Common myeloid progenitor, CD34-positive (primary cell): ENCODE data around the gene NKX2-1.

Source experiments
- CTCF ChIA-PET: fragments of 350-600 bp; sonication (Branson Sonifier 250); formaldehyde crosslinking; loops from one replicate; lab custom pipeline; 2021; ENCODE audit warnings: antibody characterized with exemption; lab: Charles Lee
- POLR2A ChIA-PET: fragments of 350-600 bp; sonication (Branson Sonifier 250); formaldehyde crosslinking; loops from one replicate; lab custom pipeline; 2021; ENCODE audit warnings: antibody characterized with exemption; lab: Charles Lee
- DNase-seq, 3 donors: peaks; one replicate each; pipeline versions ENCODE4 v3.0.0 to v3.0.0-alpha.2; 2013
- H3K27ac ChIP-seq, 2 experiments: 1 replicate in 1 of 2; 2 replicates in 1 of 2; pipeline ENCODE4 v1.7.0; 2013; ENCODE audit warnings: inconsistent platforms in 2 of 2, low read length in 2 of 2, mild to moderate bottlenecking in 2 of 2, low read depth in 1 of 2, moderate library complexity in 1 of 2; ENCODE audit not compliant: severe bottlenecking in 2 of 2, insufficient read depth in 1 of 2, poor library complexity in 1 of 2
- H3K27me3 ChIP-seq, 5 experiments: replicated peaks in 2 of 5; 1 replicate in 3 of 5; 2 replicates in 2 of 5; pipeline versions ENCODE4 v1.6.1 to v1.7.0; 2013; ENCODE audit warnings: low read length in 4 of 5, mild to moderate bottlenecking in 2 of 5, moderate library complexity in 2 of 5, inconsistent platforms in 1 of 5; ENCODE audit not compliant: insufficient read depth in 5 of 5, control insufficient read depth in 4 of 5
- H3K36me3 ChIP-seq, 4 experiments: 1 replicate in 2 of 4; 2 replicates in 2 of 4; pipeline versions ENCODE4 v1.6.1 to v1.7.0; 2013; ENCODE audit warnings: low read length in 3 of 4, control low read depth in 1 of 4, mild to moderate bottlenecking in 1 of 4; ENCODE audit not compliant: control insufficient read depth in 4 of 4, insufficient read depth in 4 of 4
- H3K4me1 ChIP-seq, 4 experiments: 1 replicate in 3 of 4; 2 replicates in 1 of 4; pipeline versions ENCODE4 v1.6.1 to v1.7.1; 2013; ENCODE audit warnings: low read length in 3 of 4, mild to moderate bottlenecking in 3 of 4, control low read depth in 1 of 4, inconsistent platforms in 1 of 4, moderate library complexity in 1 of 4; ENCODE audit not compliant: control insufficient read depth in 4 of 4, insufficient read depth in 4 of 4; ENCODE audit errors: control extremely low read depth in 1 of 4
- H3K4me3 ChIP-seq, 7 experiments: 1 replicate in 4 of 7; 2 replicates in 3 of 7; pipeline versions ENCODE4 v1.5.1 to v1.7.0; 2013; ENCODE audit warnings: mild to moderate bottlenecking in 7 of 7, low read length in 6 of 7, moderate library complexity in 6 of 7, inconsistent platforms in 2 of 7, low read depth in 2 of 7, control low read depth in 1 of 7; ENCODE audit not compliant: insufficient read depth in 4 of 7, control insufficient read depth in 1 of 7; ENCODE audit errors: extremely low read depth in 1 of 7
- H3K9me3 ChIP-seq, 5 experiments: 1 replicate in 4 of 5; 2 replicates in 1 of 5; pipeline versions ENCODE4 v1.6.1 to v1.7.1; 2013; ENCODE audit warnings: low read length in 4 of 5, mild to moderate bottlenecking in 2 of 5, inconsistent platforms in 1 of 5, low read depth in 1 of 5, moderate library complexity in 1 of 5; ENCODE audit not compliant: control insufficient read depth in 4 of 5, insufficient read depth in 2 of 5; ENCODE audit errors: control extremely low read depth in 1 of 5
- WGBS: methylation state at CpG from one replicate; pipeline ENCODE4 v1.1.5; 2013; ENCODE audit not compliant: insufficient coverage; 5-methylcytosine and 5-hydroxymethylcytosine counted together

The NKX2-1 gene

DNA sequence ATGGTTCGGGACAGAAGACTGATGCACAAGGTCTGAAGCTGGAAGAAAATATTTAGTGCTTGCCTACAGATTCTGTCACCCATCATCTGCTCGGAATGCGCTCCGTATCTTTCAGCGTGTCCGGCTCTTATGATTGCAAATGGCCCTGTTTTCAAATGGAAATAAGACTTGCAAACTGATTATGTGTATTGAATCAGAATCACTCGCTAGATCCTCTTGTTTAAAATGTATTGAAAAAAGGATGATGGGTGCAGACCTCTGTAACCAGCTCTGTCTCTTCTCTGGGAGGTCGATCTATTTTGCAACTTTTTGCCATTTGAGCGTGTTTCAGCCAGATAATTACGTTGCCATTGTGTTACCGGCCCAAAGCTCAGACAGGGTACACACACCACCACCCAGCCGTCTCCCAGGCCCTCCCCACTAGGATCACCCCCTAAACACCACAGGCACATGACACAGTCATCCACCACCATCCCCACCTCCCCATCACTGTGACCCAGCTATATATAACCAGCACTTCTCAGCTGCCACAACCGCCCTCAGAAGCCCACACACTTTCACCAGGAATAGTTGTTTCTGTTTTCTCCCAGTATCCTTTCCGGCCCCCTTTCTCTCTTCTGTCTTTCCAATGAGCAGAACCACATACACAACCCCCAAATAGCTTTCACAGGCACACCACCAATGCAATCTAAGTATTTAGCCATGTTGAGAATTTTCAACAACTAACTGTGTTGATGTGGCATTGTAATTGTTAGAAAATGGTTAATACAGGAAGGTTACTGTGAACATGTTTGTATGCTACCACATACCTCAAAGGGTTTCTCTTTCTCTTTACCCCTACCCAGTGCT lies 10.7 kb downstream of the NKX2-1 start:
- Histone ChIP-seq H3K9me3 (peaks cover 0 to 2% (median 0%) of the 10 kb centered on the region in 5 experiments), H3K27ac (no peak overlapping the region), H3K4me3 (no peak overlapping the region), H3K36me3 (no peaks in the 10 kb centered on the region), H3K4me1 (peaks cover 0 to 2% (median under 1%) of the 10 kb centered on the region in 4 experiments), H3K27me3 (peaks cover 36 to 97% (median 62%) of the 10 kb centered on the region in 5 experiments)
- ChIA-PET CTCF (interaction anchor here (1.0 to 1.2 kb wide), 2 partner anchors 12 to 13 kb away, joined by 3 to 4 read pairs; no protein-coding TSS in a partner anchor), POLR2A (no interaction called here)
- no peak for DNase-seq
- WGBS, result 8% methylated on average over 11 of the region's 14 CpGs

DNA sequence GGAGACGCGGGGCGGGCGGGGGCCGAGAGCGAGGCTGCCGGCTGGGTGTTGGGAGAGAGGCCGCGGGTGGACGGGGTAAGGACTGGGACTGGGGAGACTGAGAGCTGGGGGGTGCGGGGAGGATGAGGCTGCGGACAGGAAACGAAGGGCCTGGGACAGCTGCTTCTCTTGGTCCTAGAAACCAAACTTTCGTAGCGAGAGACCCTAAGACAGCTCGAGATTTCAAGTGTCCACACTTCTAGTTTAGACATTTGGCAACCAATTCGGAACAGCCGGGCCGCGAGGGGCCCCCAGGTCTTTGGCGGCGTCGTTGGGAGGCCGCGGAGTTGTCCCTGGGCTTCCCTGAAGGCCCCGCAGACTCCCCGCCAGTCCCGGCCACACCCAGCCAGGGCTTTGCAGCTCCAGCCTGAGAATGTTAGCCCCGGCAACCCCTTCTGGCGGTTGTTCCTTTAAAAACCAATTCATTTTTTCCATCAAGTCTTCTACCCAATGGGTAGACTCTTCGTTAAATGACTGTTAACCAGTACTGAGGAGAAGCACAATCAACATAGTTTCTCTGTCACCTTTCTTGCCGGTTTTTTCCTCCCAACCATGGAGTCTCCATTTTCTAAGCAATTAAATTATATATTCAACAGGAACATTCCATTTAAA lies 11.5 kb downstream of the NKX2-1 start:
- no peak for DNase-seq
- peaks cover 0 to 2% (median 0%) of the 10 kb centered on the region in 5 experiments for H3K9me3 ChIP-seq
- H3K4me1 ChIP-seq, result peaks cover 0 to 7% (median under 1%) of the 10 kb centered on the region in 4 experiments
- CTCF ChIA-PET, result interaction anchor here (1.2 kb wide), 1 partner anchor 14 kb away, joined by 4 read pairs; no protein-coding TSS in a partner anchor
- POLR2A ChIA-PET, result no interaction called here
- WGBS, result 7% methylated on average over 20 of the region's 32 CpGs
- no peak overlapping the region for H3K27ac ChIP-seq
- H3K27me3 ChIP-seq, result peaks cover 35 to 97% (median 60%) of the 10 kb centered on the region in 5 experiments
- no peak overlapping the region for H3K4me3 ChIP-seq
- no peaks in the 10 kb centered on the region for H3K36me3 ChIP-seq

DNA sequence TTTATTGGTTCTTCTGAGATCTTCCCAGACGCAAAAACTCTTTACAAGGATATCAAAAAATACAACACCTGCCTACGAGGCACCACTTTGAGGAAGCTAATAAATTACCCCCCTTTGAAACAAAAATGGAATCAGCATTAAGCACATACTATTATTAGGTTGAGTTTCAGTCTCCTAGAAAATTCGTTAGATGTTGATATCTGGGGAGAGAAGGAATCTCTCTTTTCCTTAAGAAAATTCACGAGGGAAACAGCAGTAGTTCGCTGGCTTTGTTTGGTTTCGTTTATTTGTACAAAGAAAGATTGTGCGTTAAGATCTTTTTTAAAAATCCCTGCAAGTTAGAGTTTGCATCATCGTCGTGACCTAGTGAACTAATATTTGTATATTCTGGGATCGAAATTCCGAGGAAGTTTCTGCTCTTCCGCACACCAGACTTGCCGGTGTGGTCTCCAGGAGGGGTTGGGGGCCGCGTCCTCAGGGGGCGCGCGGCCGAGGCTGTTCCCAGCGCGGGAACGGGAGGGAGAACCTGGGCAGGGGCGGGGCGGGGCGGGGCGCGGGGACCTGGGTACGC lies 12.1 kb downstream of the NKX2-1 start:
- H3K4me3 ChIP-seq, result no peak overlapping the region
- H3K9me3 ChIP-seq, result peaks cover 0 to 2% (median 0%) of the 10 kb centered on the region in 5 experiments
- WGBS, result 4% methylated on average over 18 of the region's 28 CpGs
- DNase-seq, result no peak
- H3K27me3 ChIP-seq, result peaks cover 37 to 97% (median 60%) of the 10 kb centered on the region in 5 experiments
- no peak overlapping the region for H3K27ac ChIP-seq
- no peaks in the 10 kb centered on the region for H3K36me3 ChIP-seq
- peaks cover 0 to 7% (median under 1%) of the 10 kb centered on the region in 4 experiments for H3K4me1 ChIP-seq
- CTCF ChIA-PET, result no interaction called here
- POLR2A ChIA-PET, result no interaction called here

DNA sequence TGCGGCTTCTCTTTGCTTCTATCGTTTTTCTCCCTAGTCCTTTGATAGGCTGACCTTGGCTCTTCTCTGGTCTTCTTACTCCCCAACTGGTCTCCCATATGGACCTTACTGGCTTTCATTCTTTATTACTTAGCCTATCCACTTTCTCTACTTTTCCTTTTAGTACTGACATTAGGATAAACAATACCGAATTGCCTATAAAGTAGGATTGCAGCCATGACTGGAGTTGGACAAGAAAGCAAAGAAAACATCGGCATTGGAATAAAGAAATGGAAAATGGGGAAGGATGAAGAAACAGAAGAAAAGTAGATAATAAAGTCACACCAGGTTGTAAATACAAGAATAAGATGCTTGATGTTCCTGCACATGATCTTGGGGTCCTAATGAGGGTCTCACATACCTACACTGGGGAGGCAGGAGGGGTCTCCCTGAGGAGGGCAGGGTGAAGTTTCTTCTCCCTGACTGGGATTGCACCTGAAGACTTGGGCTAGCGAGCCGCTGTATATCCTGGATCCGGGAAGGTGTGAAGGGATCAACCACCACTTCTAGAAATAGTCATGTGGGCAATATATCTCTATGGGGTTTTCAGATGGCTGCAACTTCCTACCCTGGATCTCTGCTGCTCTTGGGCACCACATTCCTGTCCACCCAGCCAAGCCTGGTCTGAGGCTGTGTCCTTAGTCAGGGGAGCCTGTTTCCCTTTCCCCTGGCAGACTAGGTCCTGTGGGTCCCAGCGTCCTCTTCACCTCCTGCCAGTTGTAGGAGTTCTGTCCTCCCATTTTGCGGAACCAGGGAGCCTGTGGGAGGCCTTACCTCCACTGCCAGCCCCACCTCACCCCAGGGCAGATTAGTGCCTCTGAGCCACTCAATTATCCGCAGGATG lies 13.1 kb downstream of the NKX2-1 start:
- H3K4me1 ChIP-seq, result peaks cover 0 to 7% (median under 1%) of the 10 kb centered on the region in 4 experiments
- no peak for DNase-seq
- H3K4me3 ChIP-seq, result no peak overlapping the region
- peaks cover 0 to 2% (median 0%) of the 10 kb centered on the region in 5 experiments for H3K9me3 ChIP-seq
- whole genome bisulfite sequencing, result 25% methylated on average over 3 of the region's 10 CpGs
- H3K27ac ChIP-seq, result no peak overlapping the region
- ChIA-PET POLR2A (no interaction called here), CTCF (interaction anchor here (1.2 to 1.5 kb wide), 2 partner anchors 12 to 14 kb away, joined by 3 to 4 read pairs; partner anchors contain the start of gene NKX2-1)
- no peaks in the 10 kb centered on the region for H3K36me3 ChIP-seq
- peaks cover 41 to 97% (median 63%) of the 10 kb centered on the region in 5 experiments for H3K27me3 ChIP-seq

DNA sequence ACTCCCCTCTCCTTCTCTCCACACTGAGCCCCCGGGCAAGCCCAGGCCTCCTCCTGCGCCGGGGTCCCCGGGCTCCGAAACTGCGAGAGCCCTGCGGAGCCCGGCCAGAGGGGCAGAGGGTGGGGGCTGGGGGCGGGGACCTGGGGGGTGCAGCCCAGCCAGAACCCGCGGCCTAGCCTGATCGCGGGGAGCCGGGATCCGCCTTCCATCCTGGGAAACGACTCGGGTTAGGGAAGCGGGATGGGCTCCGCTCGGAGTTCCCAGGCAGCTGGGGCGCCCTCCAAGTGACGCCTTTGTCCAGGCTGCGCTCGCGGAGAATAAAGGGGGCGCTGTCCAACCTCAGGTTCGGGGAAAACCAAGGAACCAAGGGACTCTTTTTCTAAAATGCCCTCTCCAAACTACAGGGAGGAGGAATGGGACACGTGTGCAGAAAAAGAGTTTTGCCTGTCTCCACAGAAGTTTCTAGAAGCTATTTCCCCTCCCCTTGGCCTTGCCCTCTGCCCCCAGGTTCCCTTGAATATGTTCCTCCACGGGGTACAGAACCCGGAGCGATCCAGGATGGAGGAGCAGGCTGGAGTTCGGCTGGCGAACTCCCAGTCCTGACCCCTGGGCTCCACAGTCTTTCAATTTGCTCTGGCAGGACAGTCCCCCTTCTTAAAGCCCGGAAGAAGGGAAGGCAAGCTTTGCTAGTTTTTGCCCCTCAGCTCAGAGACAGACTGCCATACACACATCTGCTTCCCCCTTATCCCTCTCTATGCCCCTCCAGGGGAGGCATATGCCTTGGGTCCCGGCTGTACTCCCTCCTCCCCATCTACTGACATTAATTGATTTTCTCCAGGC lies 13.9 kb downstream of the NKX2-1 start:
- CTCF ChIA-PET, result interaction anchor here (1.2 to 1.5 kb wide), 2 partner anchors 13 to 15 kb away, joined by 3 to 4 read pairs; partner anchors contain the start of gene NKX2-1
- whole genome bisulfite sequencing, result 6% methylated on average over 21 of the region's 35 CpGs
- peaks cover 0 to 7% (median under 1%) of the 10 kb centered on the region in 4 experiments for H3K4me1 ChIP-seq

More for the DNA sequence above, 13.9 kb downstream of the NKX2-1 start:
- DNase-seq, result no peak
- Histone ChIP-seq H3K9me3 (peaks cover 0 to 2% (median 0%) of the 10 kb centered on the region in 5 experiments), H3K36me3 (no peaks in the 10 kb centered on the region), H3K27me3 (peaks cover 41 to 100% (median 65%) of the 10 kb centered on the region in 5 experiments), H3K27ac (no peak overlapping the region), H3K4me3 (no peak overlapping the region)
- POLR2A ChIA-PET, result no interaction called here
